GM19025 (cell line): Measurements from ENCODE around the gene SPARCL1.

Experiments used
- ATAC-seq: cut with Tn5 transposase; IDR thresholded peaks from one replicate; pipeline ENCODE4 v1.9.1; 2021; ENCODE audit warnings: mild to moderate bottlenecking, low read depth, moderate library complexity; ENCODE audit not compliant: unreplicated experiment

SPARCL1 gene

GRCh38 chr4:87541956-87542709 is 13.0 kb upstream of the SPARCL1 start:
- ATAC-seq, result no peak

DNA sequence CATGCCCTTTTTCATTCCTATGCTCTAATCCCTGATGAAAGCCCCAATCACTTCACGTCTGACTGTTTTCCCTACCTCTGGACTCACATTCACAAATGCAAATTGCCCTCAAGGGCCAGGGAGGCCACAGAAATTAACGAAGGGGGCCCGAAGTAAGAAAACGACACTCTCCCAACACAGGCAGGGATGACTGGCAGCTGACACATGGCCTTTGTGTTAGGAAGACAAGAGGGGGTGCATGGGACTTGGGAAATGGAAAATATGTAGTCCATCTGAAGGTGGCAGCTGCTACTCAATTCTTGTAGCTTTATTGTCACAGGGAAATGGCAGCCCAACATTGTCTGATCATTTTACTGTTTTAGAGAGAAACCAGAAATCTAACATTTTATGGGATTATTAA is 12.3 kb upstream of the SPARCL1 start:
- no peak for ATAC-seq

DNA sequence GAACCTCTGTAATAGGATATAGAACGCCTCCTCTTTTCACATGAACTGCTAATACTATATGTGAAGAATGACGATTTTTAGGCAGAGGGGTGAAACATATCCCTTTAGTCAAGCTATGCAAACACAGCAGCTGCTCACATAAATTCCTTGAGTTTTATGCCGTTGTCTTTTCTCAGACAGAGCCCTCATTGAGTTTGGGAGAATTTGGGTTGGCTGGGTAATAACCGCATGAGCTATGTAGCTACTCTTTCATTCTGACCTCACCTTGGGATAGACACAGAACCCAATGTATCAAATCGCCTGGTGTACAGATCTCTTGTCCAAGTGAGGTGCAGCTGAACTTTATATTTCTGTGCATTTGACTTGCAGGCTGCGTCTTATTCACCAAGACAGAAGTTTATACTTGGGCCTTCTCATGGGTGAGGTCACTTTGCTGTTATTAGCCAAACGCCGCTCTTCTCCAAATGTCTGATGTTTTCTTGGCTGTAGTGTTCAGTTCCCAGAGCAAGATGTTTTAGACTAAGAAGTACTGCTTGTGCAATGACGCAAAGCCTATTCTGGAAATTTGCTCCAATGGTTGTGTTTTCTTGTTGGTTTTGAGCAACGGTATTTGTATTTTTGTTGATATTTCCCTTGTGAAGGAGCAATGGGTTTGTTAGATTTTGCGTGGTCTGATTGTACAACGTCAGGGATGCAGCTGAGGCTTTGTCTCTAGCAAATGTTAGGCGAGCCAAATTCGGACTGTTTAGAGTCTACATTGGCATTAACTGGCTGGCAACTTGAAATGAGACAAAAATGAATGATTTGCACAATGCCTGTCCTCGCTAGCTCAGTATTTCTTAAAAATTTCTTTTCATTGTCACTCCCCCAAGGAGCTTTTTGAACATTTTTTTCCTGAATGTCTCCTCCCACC is 11.2 kb upstream of the SPARCL1 start:
- no peak for ATAC-seq

- ATAC-seq, result no peak
Observed at GRCh38 chr4:87532907-87533306, 3.7 kb upstream of the SPARCL1 start.

DNA sequence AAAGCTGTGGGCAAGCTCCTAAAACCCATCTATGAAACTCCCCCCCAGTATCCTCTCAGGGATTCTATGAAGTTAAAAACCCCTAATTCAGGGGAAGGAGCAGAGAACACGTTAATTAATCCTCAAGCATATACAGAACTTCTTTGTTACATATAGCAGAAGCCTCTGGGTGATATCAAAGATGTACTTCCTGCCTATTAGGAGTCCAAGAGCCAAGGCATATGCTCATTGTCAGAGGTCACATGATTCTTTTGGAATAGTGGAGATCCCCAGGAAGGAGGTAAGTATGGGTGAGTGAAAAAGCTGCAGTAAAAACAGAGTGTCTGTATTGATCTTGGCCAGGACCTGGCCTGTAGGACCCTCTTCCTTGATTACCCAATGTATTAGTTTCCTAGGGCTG is 2.9 kb upstream of the SPARCL1 start:
- no peak for ATAC-seq

GRCh38 chr4:87531621-87532020 is 2.4 kb upstream of the SPARCL1 start:
- no peak for ATAC-seq

- no peak for ATAC-seq
Observed at GRCh38 chr4:87530868-87531267, 1.7 kb upstream of the SPARCL1 start.

GRCh38 chr4:87530229-87530628 is 1.1 kb upstream of the SPARCL1 start:
- no peak for ATAC-seq

DNA sequence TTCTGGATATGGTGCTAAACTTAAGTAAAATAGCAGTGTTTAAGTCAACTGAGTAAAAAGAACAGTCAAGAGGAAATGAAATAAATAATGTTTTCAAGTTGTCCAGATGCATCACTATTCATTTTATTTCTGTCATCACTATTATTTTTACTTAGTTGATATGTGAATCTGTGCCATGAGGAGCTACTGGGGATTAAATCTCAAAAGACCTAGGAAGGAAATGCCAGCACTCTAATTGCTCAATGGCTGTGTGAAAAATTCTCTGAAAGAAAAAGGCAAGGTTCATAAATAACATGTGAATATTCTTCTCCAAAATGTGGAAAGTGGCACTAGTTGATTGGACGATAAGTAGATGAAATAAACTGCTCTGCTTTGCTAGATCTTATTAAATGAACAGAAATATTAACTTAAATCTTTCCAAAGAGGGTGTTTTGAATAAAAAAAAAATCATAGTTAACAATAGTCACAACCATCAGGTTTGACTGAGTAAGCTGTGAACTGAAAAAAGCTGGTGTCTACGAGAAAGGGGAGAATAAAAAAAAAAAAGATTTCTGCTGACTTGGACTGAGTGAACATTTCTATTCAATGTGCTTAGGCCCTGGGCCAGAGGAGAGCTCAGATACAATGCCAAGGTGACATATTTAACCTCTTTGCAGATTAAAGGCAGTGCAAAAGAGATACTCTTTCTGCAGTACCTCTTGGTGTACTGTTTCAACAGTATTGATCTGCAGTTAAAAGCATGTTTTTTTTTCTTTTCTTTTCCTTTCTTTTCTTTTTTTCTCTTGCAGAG is 1.6 kb downstream of the SPARCL1 start:
- ATAC-seq, result no peak

DNA sequence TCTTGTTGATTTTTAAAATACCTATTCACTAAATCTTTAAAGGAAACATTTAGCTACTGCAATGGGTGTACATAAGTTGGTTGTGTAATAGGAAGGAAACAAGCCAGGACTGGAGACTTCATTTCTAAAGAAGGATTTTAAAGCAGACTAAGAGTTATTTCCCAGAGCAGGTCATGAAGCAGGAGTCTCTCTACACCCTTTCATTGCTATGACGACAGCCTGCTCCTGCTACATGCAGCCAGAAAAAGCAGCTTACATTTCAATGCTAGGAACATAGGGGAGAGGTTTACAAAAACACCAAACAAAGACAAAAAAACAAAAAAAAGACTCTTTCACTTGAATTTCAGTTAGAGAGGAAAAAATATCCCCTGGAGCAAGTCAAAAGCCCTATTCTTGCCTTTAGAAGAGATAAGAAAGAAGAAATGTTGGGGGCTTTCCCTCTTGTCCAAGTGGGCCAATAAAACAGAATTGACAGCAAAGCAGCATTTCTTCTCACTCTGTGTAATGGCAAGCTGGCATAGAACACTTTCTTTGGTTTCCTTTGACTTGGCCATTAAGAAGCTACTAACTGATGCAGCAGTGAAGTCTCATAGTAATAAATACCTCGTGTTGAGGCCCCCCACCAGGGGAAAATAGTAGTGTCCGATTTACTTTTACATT is 3.4 kb downstream of the SPARCL1 start:
- ATAC-seq, result no peak

GRCh38 chr4:87524456-87524855 is 4.7 kb downstream of the SPARCL1 start:
- ATAC-seq, result no peak

DNA sequence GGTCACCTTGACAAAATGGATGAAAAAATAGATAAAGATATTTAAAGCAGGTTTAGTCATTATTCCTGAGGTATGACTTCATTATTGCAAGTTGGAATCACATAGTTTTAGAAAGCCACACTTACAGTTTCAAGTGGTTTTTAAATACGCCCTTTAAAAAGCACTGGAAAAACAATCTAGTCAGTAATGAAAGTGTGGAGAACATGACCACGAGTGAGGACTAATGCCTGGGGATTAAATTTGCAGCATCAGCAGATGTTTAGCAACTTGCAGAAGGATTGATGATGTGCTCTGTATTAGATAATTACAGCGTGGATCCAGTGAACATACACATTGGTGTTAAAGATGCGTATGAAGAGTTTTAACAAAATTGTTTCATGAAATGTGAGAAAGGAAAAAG is 5.9 kb downstream of the SPARCL1 start:
- ATAC-seq, result no peak

- no peak for ATAC-seq
Observed at GRCh38 chr4:87521757-87522374, 7.3 kb downstream of the SPARCL1 start.

DNA sequence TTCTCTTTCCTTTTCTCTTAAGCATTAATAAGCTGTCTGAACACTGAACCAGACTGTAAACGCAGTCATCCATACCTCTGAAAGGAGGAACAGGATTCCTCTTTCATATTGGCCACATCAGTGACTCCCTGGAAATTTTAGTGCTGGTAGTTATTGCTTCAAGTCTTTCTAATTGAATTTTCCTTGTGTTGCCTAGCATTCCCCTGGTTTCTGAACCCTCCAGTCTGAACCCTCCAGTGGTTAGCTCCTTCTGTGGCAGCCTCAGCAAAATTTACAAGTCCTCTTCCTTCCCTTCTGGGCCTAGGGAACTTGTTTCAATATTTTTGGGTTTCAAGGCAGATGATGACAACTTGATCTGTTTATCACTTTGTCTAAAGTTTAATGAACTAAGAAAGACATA is 7.9 kb downstream of the SPARCL1 start:
- no peak for ATAC-seq

DNA sequence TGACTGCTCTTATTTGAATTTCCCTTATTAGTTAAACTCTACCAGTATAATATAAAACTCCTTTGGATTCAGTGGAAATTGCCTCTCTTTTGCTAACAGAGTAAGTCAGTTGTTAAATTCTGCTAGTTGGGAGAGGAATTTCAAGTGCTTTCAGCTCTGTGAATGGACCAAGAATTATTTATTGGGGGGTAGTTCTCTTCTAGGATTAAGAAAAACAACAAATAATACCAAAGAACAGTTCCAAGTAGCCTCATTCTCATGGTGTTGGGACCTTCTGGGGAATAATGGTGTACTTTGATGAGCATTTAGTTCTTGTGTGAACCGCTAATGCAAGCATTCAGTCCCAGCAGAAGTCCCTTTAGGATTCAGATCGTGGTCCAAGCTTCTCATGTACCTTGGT is 11.6 kb downstream of the SPARCL1 start:
- ATAC-seq, result no peak

- no peak for ATAC-seq
Observed at GRCh38 chr4:87516683-87517082, 12.5 kb downstream of the SPARCL1 start.

DNA sequence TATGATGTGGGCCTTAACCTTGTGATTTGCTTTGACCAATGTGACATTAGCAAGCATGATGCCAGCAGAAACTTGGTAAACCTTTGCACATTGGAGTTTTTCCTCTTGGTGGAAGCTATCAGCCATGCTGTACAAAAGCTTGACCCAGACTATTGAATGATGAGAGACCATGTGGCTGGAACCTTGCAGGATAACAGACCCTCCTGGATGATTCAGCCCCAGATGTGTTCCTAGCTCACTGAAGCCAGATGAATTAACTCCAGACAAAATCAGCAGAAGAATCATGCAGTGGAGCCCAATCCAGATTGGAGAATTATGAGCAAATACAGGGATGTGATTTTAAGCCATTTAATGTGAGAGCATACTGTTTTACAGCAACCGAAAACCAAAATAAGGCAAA is 16.8 kb downstream of the SPARCL1 start:
- no peak for ATAC-seq

- ATAC-seq, result no peak
Observed at GRCh38 chr4:87511500-87511899, 17.7 kb downstream of the SPARCL1 start.

GRCh38 chr4:87510747-87511146 is 18.4 kb downstream of the SPARCL1 start:
- no peak for ATAC-seq
